ENCODE measurements around the gene GCG. TPM values are rescaled to one million over a fixed set of nuclear protein-coding genes. Genes with fewer than 3 reads are reported as not detected.

Gene GCG
- total RNA-seq (16.6 TPM), polyA plus RNA-seq (ENCODE audit: insufficient read depth in 1 of 8, insufficient read length in 8 of 8, low replicate concordance in 1 of 8) (10 to 100 TPM in 7 of 8 donors, 1 to 10 TPM in 1; 8.4 to 80.3 (median 27.0) TPM)
- long read RNA-seq, donor 1, transcript GCG-202 (6 exons, 1,289 nt), result major isoform, 6 of 7 reads
- long read RNA-seq, donor 1, partial matches to known transcripts, result 0 of 7 reads
- long read RNA-seq, donor 1, other reads (novel, unspliced or antisense), result 0 of 7 reads
- long read RNA-seq, donor 2, result 0 reads
- long read RNA-seq, donor 3, result 0 reads
- long read RNA-seq, donor 4, result 0 reads
- long read RNA-seq, donor 5, transcript GCG-202 (6 exons, 1,289 nt), result major isoform, 60 of 67 reads
- long read RNA-seq, donor 5, partial matches to known transcripts, result 0 of 67 reads
- long read RNA-seq, donor 5, other reads (novel, unspliced or antisense), result 0 of 67 reads
- long read RNA-seq, donor 6, transcript GCG-202 (6 exons, 1,289 nt), result major isoform, 13 of 14 reads
- long read RNA-seq, donor 6, partial matches to known transcripts, result 0 of 14 reads
- long read RNA-seq, donor 6, other reads (novel, unspliced or antisense), result 0 of 14 reads
- long read RNA-seq, donor 7, transcript GCG-202 (6 exons, 1,289 nt), result major isoform, 34 of 36 reads
- long read RNA-seq, donor 7, partial matches to known transcripts, result 0 of 36 reads
- long read RNA-seq, donor 7, other reads (novel, unspliced or antisense), result 0 of 36 reads
- long read RNA-seq, donor 8, transcript GCG-202 (6 exons, 1,289 nt), result major isoform, 19 of 24 reads
- long read RNA-seq, donor 8, partial matches to known transcripts, result 5 of 24 reads
- long read RNA-seq, donor 8, other reads (novel, unspliced or antisense), result 0 of 24 reads
- long read RNA-seq, donor 9, transcript GCG-202 (6 exons, 1,289 nt), result major isoform, 8 of 10 reads
- long read RNA-seq, donor 9, partial matches to known transcripts, result 0 of 10 reads
- long read RNA-seq, donor 9, other reads (novel, unspliced or antisense), result 0 of 10 reads
- long read RNA-seq, donor 10, transcript GCG-202 (6 exons, 1,289 nt), result major isoform, 21 of 24 reads
- long read RNA-seq, donor 10, partial matches to known transcripts, result 0 of 24 reads
- long read RNA-seq, donor 10, other reads (novel, unspliced or antisense), result 0 of 24 reads
- long read RNA-seq, donor 11, transcript GCG-202 (6 exons, 1,289 nt), result major isoform, 6 of 8 reads
- long read RNA-seq, donor 11, partial matches to known transcripts, result 0 of 8 reads
- long read RNA-seq, donor 11, other reads (novel, unspliced or antisense), result 0 of 8 reads

DNA sequence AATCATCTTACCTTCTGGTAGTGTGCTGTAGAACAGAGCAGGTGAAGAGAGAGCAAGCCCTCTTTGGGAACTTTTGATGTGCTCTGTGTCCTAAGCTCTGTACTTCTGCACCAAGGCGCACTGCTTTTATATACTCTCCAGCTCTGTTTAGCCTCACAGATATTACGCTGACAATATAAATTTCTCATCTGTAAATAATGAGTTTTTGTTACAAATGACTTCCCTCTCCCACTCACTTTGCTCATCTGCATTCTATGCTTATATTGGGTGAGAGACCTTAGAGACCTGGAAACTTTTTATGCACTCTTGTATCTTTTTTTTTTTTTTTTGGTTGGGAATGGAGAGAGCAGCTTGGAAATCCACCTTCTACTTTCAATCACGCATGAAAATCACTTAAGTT is at the start of gene GCG:
TSS of gene GCG (minus strand) at position 101 of the 400 bp plus-strand sequence. CDS start 3,069 bp downstream, outside the sequence.
- Histone ChIP-seq H3K9me3 (replicated peaks; ENCODE audit: control insufficient read depth, low read depth, low read length) (no peaks in the 10 kb centered on the region), H3K27ac (ENCODE audit: low read length) (no peak within 1 kb of the TSS), H3K27me3 (ENCODE audit: control insufficient read depth, insufficient read depth, low read length) (no peaks in the 10 kb centered on the region), H3K4me3 (ENCODE audit: low read length) (no peak within 1 kb of the TSS), H3K36me3 (ENCODE audit: control insufficient read depth, insufficient read depth, low read length) (no peaks in the 10 kb centered on the region), H3K4me1 (ENCODE audit: control insufficient read depth, insufficient read depth, low read length) (no peaks in the 10 kb centered on the region)
- WGBS (ENCODE audit: insufficient coverage), result 60% methylated on average over 1 of the region's 3 CpGs
- no peak for DNase-seq

DNA sequence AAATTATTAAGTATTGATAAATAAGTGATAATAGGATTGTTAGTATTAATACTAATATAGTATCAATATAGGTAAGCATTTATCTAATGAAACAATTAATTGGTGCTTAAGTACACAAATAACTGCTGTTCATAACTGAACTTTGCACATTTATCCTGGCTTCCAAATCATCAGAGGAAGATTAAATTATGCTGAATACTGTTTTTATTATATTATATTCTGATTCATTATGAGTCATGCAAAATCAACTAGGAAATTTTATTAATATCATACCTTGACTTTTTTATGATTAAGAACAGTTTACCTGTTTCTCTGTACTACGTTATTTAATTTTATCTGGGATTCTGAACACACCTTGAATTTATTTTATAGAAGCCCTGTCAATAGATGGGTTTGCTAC is 48.6 kb upstream of the GCG start:
- H3K9me3 ChIP-seq (replicated peaks; ENCODE audit: control insufficient read depth, low read depth, low read length), result no peaks in the 10 kb centered on the region
- no peak overlapping the region for H3K27ac ChIP-seq (ENCODE audit: low read length)
- no peaks in the 10 kb centered on the region for H3K27me3 ChIP-seq (ENCODE audit: control insufficient read depth, insufficient read depth, low read length)
- no peak for DNase-seq
- H3K36me3 ChIP-seq (ENCODE audit: control insufficient read depth, insufficient read depth, low read length), result peaks cover 19% of the 10 kb centered on the region
- no CpG with 5 or more reads among the region's 1 CpG for WGBS (ENCODE audit: insufficient coverage)
- H3K4me1 ChIP-seq (ENCODE audit: control insufficient read depth, insufficient read depth, low read length), result no peaks in the 10 kb centered on the region
- no peak overlapping the region for H3K4me3 ChIP-seq (ENCODE audit: low read length)

DNA sequence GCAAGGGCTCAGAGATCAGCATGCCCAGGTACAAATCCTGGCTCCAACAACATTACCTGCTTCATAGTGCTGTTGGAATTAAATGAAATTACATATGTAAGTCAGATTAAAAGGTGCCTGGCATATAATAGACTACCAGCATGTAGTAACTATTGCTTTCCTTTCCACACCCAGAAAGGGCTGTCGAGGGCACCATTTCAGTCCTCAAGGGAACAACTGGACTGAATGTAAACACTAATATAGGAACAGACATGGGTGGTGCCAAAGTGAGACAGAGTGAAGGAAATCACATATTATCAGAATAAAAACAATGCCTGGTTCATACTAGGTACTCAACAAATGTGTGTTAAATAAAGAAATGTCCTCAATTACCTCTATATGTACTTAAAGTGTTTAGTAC is 47.9 kb upstream of the GCG start:
- H3K27ac ChIP-seq (ENCODE audit: low read length), result no peak overlapping the region
- H3K9me3 ChIP-seq (replicated peaks; ENCODE audit: control insufficient read depth, low read depth, low read length), result no peaks in the 10 kb centered on the region
- no peaks in the 10 kb centered on the region for H3K4me1 ChIP-seq (ENCODE audit: control insufficient read depth, insufficient read depth, low read length)
- no peaks in the 10 kb centered on the region for H3K27me3 ChIP-seq (ENCODE audit: control insufficient read depth, insufficient read depth, low read length)
- no CpG with 5 or more reads among the region's 1 CpG for WGBS (ENCODE audit: insufficient coverage)
- H3K36me3 ChIP-seq (ENCODE audit: control insufficient read depth, insufficient read depth, low read length), result peaks cover 24% of the 10 kb centered on the region
- DNase-seq, result no peak
- no peak overlapping the region for H3K4me3 ChIP-seq (ENCODE audit: low read length)

DNA sequence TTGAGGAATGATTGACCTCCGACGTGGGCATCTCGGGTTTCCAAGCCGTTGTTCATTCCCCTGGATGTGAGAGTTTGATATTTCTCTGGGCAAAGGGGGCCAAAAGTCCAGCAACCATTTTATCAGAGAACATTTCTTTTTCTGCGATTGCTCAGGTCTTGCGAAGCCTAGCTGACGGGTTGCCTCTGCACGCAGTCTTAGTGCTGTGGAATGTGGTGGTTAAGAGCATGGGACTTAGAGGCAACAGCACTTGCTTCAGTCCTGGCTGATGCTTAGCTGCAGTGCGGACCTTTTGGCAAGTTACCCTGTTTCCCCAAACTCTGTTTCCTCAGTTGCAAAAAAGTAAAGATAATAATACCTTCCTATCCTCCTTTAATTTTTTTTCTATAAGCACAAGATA is 46.2 kb upstream of the GCG start:
- H3K4me3 ChIP-seq (ENCODE audit: low read length), result no peak overlapping the region
- H3K27me3 ChIP-seq (ENCODE audit: control insufficient read depth, insufficient read depth, low read length), result no peaks in the 10 kb centered on the region
- no peaks in the 10 kb centered on the region for H3K4me1 ChIP-seq (ENCODE audit: control insufficient read depth, insufficient read depth, low read length)
- 90% methylated on average over 2 of the region's 9 CpGs for WGBS (ENCODE audit: insufficient coverage)
- H3K9me3 ChIP-seq (replicated peaks; ENCODE audit: control insufficient read depth, low read depth, low read length), result no peaks in the 10 kb centered on the region
- H3K36me3 ChIP-seq (ENCODE audit: control insufficient read depth, insufficient read depth, low read length), result peaks cover 24% of the 10 kb centered on the region
- H3K27ac ChIP-seq (ENCODE audit: low read length), result no peak overlapping the region
- no peak for DNase-seq

DNA sequence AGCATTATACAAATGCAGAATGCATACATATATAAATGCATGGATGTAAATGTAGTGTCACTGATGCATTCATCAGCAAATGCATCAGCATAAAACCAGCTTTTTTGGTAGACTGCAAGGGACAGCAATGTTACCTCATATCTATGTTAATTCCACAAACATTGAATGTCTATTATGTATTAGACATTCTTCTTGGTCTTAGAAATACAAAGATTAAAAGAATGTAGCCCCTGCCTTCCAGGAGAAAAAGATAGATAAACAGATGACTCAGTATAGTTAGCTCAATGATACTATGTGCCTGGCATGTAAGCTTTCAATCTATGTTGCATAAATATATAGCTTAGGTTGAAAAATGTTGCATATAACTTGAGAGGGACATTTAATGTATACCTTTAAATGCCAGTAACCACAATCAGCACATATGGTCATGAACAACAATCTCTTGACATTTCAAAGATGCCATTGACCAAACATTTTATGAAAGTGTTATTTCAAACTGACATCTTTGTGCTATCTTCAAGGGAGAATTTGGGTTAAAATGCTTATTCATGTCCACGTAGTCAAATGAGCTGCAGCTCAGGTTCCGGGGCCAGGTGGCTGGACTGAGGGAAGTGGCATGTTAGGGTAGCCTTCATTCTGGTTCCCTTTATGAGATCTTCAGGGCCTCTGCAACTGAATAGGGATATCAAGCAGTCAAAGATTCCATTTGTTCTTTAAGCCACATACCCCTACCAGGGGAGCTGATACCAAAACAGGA is 45.2 kb upstream of the GCG start:
- no peaks in the 10 kb centered on the region for H3K27me3 ChIP-seq (ENCODE audit: control insufficient read depth, insufficient read depth, low read length)
- H3K9me3 ChIP-seq (replicated peaks; ENCODE audit: control insufficient read depth, low read depth, low read length), result no peaks in the 10 kb centered on the region
- no peak for DNase-seq
- no peaks in the 10 kb centered on the region for H3K4me1 ChIP-seq (ENCODE audit: control insufficient read depth, insufficient read depth, low read length)
- H3K27ac ChIP-seq (ENCODE audit: low read length), result no peak overlapping the region
- H3K4me3 ChIP-seq (ENCODE audit: low read length), result no peak overlapping the region
- H3K36me3 ChIP-seq (ENCODE audit: control insufficient read depth, insufficient read depth, low read length), result peaks cover 28% of the 10 kb centered on the region
- WGBS (ENCODE audit: insufficient coverage), result 83% methylated on average over 2 of the region's 2 CpGs

DNA sequence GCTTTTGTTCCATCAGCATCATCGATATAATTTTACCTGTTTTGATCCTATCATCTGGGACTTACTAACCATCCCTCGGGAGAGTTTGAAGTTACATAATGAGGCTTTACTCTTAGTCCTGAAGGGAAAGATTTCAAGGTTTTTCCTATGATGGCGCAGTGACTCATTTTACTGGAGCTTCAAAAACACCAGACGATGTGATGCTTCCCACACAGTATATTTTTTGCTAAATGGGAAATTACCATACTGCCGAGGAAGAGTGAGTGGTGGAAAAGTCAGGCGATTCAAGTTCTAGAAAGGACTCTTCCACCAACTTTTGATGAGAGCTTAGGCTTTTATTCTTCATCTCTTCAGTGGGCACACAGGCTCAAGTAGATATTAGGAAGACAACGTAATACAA is 44.6 kb upstream of the GCG start:
- Histone ChIP-seq H3K36me3 (ENCODE audit: control insufficient read depth, insufficient read depth, low read length) (peaks cover 28% of the 10 kb centered on the region), H3K4me3 (ENCODE audit: low read length) (no peak overlapping the region), H3K4me1 (ENCODE audit: control insufficient read depth, insufficient read depth, low read length) (no peaks in the 10 kb centered on the region), H3K9me3 (replicated peaks; ENCODE audit: control insufficient read depth, low read depth, low read length) (no peaks in the 10 kb centered on the region), H3K27ac (ENCODE audit: low read length) (no peak overlapping the region), H3K27me3 (ENCODE audit: control insufficient read depth, insufficient read depth, low read length) (no peaks in the 10 kb centered on the region)
- no CpG with 5 or more reads among the region's 7 CpGs for WGBS (ENCODE audit: insufficient coverage)
- DNase-seq, result peak; percentile 27

DNA sequence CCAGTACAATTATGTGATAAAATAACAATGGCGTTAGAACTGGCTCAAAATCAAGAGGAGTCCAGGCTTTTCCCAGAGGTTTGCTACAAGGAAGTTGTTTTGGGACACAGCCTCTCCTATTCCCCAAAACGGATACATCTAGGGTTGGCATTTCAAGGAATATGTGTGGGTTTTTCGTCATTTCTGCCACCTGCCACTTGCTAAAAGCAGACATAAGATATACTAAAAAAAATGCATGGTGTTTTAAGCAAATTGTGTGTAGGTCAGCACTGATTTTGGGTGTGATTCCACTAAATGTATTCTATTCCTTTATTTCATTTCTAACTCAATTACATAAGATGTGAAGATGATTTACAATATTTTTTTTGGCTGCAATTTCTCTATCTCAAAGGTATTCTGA is 36.4 kb upstream of the GCG start:
- Histone ChIP-seq H3K36me3 (ENCODE audit: control insufficient read depth, insufficient read depth, low read length) (peaks cover 7% of the 10 kb centered on the region), H3K9me3 (replicated peaks; ENCODE audit: control insufficient read depth, low read depth, low read length) (no peaks in the 10 kb centered on the region), H3K4me1 (ENCODE audit: control insufficient read depth, insufficient read depth, low read length) (no peaks in the 10 kb centered on the region), H3K27me3 (ENCODE audit: control insufficient read depth, insufficient read depth, low read length) (no peaks in the 10 kb centered on the region), H3K27ac (ENCODE audit: low read length) (no peak overlapping the region), H3K4me3 (ENCODE audit: low read length) (no peak overlapping the region)
- DNase-seq, result no peak
- 43% methylated on average over 1 of the region's 3 CpGs for WGBS (ENCODE audit: insufficient coverage)

DNA sequence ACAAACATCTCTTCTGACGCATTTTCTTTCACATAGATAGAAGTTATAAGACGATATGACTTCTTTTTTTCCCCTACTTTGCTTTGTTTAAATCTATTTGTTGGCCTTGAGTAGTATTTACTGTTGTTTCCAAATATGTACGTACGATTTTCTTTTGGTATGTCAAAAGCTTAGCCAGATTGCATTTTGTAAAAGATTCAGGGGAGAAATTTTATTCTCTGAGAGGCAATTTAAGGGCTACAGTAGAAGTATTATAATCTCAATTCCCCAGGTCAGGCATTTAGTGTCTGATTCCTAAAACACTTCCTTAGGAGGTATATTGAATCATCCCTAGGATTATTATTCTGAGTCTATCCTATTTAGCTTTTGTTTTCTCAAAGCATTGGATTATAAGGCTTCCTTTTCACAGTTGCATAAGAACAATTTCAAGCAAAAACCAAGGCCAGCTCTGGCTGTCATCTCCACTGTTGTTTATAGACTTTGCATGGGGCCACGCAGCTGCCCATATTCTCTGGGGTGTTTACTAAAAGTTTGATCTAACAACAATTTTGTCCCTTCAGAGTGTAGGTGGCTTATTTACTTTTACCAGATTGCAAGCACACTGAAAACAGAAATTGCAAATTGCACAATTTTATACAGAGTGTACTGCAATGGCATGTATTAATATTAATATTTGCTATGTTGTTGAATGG is 33.6 kb upstream of the GCG start:
- H3K4me1 ChIP-seq (ENCODE audit: control insufficient read depth, insufficient read depth, low read length), result no peaks in the 10 kb centered on the region
- peak; percentile 70 for DNase-seq
- no CpG with 5 or more reads among the region's 5 CpGs for WGBS (ENCODE audit: insufficient coverage)
- peak overlapping the region; percentile 15 for H3K27ac ChIP-seq (ENCODE audit: low read length)
- no peak overlapping the region for H3K4me3 ChIP-seq (ENCODE audit: low read length)
- H3K27me3 ChIP-seq (ENCODE audit: control insufficient read depth, insufficient read depth, low read length), result no peaks in the 10 kb centered on the region
- no peaks in the 10 kb centered on the region for H3K9me3 ChIP-seq (replicated peaks; ENCODE audit: control insufficient read depth, low read depth, low read length)
- peaks cover 4% of the 10 kb centered on the region for H3K36me3 ChIP-seq (ENCODE audit: control insufficient read depth, insufficient read depth, low read length)

DNA sequence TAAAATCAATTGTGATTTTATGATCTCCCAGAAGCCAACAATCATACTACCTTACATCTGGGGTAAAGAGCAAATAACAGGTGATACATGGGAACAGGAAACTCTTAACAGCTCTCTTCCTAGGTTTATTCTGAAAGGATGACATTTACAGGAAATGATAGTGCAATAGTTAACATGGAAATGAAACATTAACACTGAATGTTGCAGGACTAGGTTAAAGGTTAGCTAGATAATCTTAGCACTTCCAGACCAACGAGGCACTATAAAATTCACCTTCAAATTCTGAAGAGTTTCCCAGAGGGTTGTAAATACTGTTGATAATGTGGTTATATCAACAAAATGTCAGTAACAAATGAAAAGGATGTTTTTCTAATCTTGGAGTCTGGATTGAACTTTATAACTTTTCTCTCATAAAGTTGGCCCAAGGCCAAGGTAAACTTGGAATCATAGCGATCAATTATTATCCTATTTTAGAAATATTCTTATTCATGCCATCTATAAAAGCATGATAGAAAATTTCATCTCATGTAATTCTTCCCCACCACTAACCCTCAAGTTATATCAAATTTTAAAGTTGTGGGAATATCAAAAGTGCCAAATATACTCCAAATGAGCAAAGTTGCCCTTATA is 32.9 kb upstream of the GCG start:
- Histone ChIP-seq H3K27ac (ENCODE audit: low read length) (no peak overlapping the region), H3K36me3 (ENCODE audit: control insufficient read depth, insufficient read depth, low read length) (peaks cover 8% of the 10 kb centered on the region), H3K9me3 (replicated peaks; ENCODE audit: control insufficient read depth, low read depth, low read length) (no peaks in the 10 kb centered on the region), H3K27me3 (ENCODE audit: control insufficient read depth, insufficient read depth, low read length) (no peaks in the 10 kb centered on the region), H3K4me1 (ENCODE audit: control insufficient read depth, insufficient read depth, low read length) (no peaks in the 10 kb centered on the region), H3K4me3 (ENCODE audit: low read length) (no peak overlapping the region)
- DNase-seq, result no peak
- no CpG with 5 or more reads among the region's 2 CpGs for WGBS (ENCODE audit: insufficient coverage)
